OCI-LY1 (cell line): ENCODE measurements around the gene ERCC1.

Experiments
- H2AFZ ChIP-seq: fragments of 200-600 bp; sonication (generic), shearing (Covaris generic); 2 replicates; pipeline ENCODE4 v1.6.0; 2014; ENCODE audit warnings: antibody characterized with exemption, mild to moderate bottlenecking, low read length
- H3F3A ChIP-seq: fragments of 200-600 bp; sonication (generic), shearing (Covaris generic); 2 replicates; pipeline ENCODE4 v1.6.0; 2014; ENCODE audit warnings: mild to moderate bottlenecking, antibody characterized with exemption, low read length, moderate library complexity; ENCODE audit not compliant: insufficient read depth
- H3K27ac ChIP-seq: fragments of 200-600 bp; sonication (generic); 2 replicates; pipeline ENCODE4 v1.5.1; 2014; ENCODE audit warnings: low read length, mixed run types, mild to moderate bottlenecking, low read depth; ENCODE audit not compliant: poor library complexity, severe bottlenecking
- H3K27me3 ChIP-seq: fragments of 200-600 bp; sonication (generic); 2 replicates; pipeline ENCODE4 v1.6.0; 2014; ENCODE audit warnings: antibody characterized with exemption, mild to moderate bottlenecking, low read length, moderate library complexity; ENCODE audit not compliant: insufficient read depth
- H3K36me3 ChIP-seq: fragments of 200-600 bp; sonication (generic); 2 replicates; pipeline ENCODE4 v1.6.1; 2014; ENCODE audit warnings: mild to moderate bottlenecking, antibody characterized with exemption, low read length, moderate library complexity, mixed read lengths; ENCODE audit not compliant: insufficient read depth
- H3K4me1 ChIP-seq: fragments of 200-600 bp; sonication (generic); 2 replicates; pipeline ENCODE4 v1.5.1; 2014; ENCODE audit warnings: mild to moderate bottlenecking, low read length, moderate library complexity; ENCODE audit not compliant: insufficient read depth, severe bottlenecking
- H3K4me2 ChIP-seq: fragments of 200-600 bp; sonication (generic), shearing (Covaris generic); 2 replicates; pipeline ENCODE4 v1.6.1; 2014; ENCODE audit warnings: low read length
- H3K4me3 ChIP-seq: fragments of 200-600 bp; sonication (generic); 2 replicates; pipeline ENCODE4 v1.5.1; 2014; ENCODE audit warnings: low read length, low read depth, mild to moderate bottlenecking, mixed read lengths; ENCODE audit not compliant: poor library complexity, severe bottlenecking
- H3K79me2 ChIP-seq: fragments of 200-600 bp; shearing (Covaris generic); 2 replicates; pipeline ENCODE4 v1.6.1; 2016; ENCODE audit warnings: mixed run types, low read length, mixed read lengths; ENCODE audit not compliant: insufficient read depth
- H3K9ac ChIP-seq: fragments of 200-600 bp; sonication (generic), shearing (Covaris generic); 2 replicates; pipeline ENCODE4 v1.6.1; 2014; ENCODE audit warnings: mild to moderate bottlenecking, low read length, mixed read lengths
- H3K9me2 ChIP-seq: fragments of 200-600 bp; sonication (generic), shearing (Covaris generic); 2 replicates; pipeline ENCODE4 v1.6.1; 2014; ENCODE audit warnings: low read depth, mild to moderate bottlenecking, low read length, mixed read lengths
- H3K9me3 ChIP-seq: fragments of 200-600 bp; shearing (Covaris generic); 2 replicates; pipeline ENCODE4 v1.6.1; 2014; ENCODE audit warnings: low read length, mixed read lengths
- H4K20me1 ChIP-seq: fragments of 200-600 bp; sonication (generic), shearing (Covaris generic); 2 replicates; pipeline ENCODE4 v1.6.0; 2016; ENCODE audit warnings: mild to moderate bottlenecking, low read length; ENCODE audit not compliant: insufficient read depth
- EZH2 ChIP-seq: fragments of 200-600 bp; sonication (generic), shearing (Covaris generic); IDR thresholded peaks from 2 replicates; pipeline ENCODE4 v1.8.0; 2017; ENCODE audit warnings: borderline replicate concordance, mixed run types, mild to moderate bottlenecking, antibody characterized with exemption, low read length, moderate library complexity, mixed read lengths
- TF ChIP-seq, protein P1 (sequence below): fragments of 200-600 bp; sonication (generic), shearing (Covaris generic); IDR thresholded peaks from 2 replicates; pipeline ENCODE4 v1.5.1; 2017; ENCODE audit warnings: mild to moderate bottlenecking, antibody characterized with exemption, low read length, moderate library complexity, mixed read lengths

Gene ERCC1

DNA sequence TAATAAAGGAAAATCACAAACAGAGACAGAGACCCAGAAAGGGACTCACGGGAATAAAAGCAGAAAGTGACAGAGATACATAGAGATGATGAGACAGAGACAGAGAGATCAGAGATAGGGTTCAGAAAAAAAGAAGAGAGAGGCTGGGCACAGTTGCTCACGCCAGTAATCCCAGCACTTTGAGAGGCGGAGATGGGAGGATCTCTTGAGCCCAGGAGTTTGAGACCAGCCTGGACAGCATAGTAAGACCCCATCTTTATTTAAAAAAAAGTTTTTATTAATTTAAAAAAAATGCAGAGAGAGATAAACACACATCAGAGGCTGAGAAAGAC is 24.7 kb upstream of the ERCC1 start:
- no peaks in the 10 kb centered on the region; the same call in 1 of the 2 replicates for H3F3A ChIP-seq
- H3K27ac ChIP-seq = no peak overlapping the region
- H3K4me1 ChIP-seq = peaks cover 45% of the 10 kb centered on the region
- H3K9ac ChIP-seq = no peak overlapping the region
- TF ChIP-seq, protein P1, sequence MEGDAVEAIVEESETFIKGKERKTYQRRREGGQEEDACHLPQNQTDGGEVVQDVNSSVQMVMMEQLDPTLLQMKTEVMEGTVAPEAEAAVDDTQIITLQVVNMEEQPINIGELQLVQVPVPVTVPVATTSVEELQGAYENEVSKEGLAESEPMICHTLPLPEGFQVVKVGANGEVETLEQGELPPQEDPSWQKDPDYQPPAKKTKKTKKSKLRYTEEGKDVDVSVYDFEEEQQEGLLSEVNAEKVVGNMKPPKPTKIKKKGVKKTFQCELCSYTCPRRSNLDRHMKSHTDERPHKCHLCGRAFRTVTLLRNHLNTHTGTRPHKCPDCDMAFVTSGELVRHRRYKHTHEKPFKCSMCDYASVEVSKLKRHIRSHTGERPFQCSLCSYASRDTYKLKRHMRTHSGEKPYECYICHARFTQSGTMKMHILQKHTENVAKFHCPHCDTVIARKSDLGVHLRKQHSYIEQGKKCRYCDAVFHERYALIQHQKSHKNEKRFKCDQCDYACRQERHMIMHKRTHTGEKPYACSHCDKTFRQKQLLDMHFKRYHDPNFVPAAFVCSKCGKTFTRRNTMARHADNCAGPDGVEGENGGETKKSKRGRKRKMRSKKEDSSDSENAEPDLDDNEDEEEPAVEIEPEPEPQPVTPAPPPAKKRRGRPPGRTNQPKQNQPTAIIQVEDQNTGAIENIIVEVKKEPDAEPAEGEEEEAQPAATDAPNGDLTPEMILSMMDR = no peak
- TF ChIP-seq EZH2 = no peak
- H4K20me1 ChIP-seq = no peaks in the 10 kb centered on the region
- H3K9me3 ChIP-seq = no peaks in the 10 kb centered on the region
- no peaks in the 10 kb centered on the region for H3K36me3 ChIP-seq
- H3K27me3 ChIP-seq = no peaks in the 10 kb centered on the region
- no peak overlapping the region for H2AFZ ChIP-seq
- H3K4me3 ChIP-seq = no peak overlapping the region
- H3K4me2 ChIP-seq = no peak overlapping the region
- H3K79me2 ChIP-seq = no peaks in the 10 kb centered on the region
- no peaks in the 10 kb centered on the region for H3K9me2 ChIP-seq

DNA sequence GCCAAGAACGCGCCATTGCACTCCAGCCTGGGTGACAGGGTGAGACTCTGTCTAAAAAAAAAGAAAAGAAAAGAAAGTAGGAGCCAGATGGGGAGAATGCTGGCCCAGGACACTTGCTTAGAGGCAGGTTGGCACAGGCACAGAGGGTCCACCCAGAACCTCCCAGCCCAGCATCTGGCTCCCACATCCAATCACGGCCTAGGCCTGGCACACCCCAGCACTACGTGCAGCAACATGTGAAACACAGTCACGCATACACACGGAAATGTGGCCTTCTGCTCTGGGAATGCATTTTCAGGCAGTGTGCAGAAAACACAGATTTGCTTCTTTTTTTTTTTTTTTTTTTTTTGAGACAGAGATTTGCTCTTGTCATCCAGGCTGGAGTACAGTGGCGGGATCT is 23.2 kb upstream of the ERCC1 start:
- Histone ChIP-seq H3K4me3 (no peak overlapping the region), H3K36me3 (no peaks in the 10 kb centered on the region), H3K4me1 (peaks cover 50% of the 10 kb centered on the region), H3K79me2 (no peaks in the 10 kb centered on the region), H2AFZ (no peak overlapping the region), H3K9ac (no peak overlapping the region), H3K9me3 (no peaks in the 10 kb centered on the region), H3K27me3 (no peaks in the 10 kb centered on the region), H4K20me1 (no peaks in the 10 kb centered on the region), H3K4me2 (no peak overlapping the region), H3K9me2 (no peaks in the 10 kb centered on the region), H3F3A (no peaks in the 10 kb centered on the region; the same call in 1 of the 2 replicates), H3K27ac (no peak overlapping the region)
- no peak for TF ChIP-seq EZH2
- TF ChIP-seq, protein P1 = no peak

DNA sequence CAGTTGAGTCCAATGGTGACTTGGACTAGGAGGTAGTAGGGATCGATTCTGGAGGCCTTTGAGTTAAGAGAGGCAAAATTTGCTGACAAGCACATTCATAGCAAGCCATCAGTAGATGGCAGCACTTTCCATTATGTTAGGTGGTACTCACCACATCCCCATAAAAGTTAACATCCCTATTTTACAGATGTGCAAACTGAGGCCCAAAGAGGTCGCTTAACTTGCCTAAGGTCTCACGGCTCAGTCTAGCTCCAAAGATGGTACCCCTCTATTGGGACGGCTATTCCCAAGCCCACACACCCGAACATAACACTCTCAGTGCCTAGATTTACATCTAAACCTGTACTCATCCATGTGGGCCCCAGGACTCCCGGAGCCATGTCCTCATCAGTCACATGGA is 22.6 kb upstream of the ERCC1 start:
- Histone ChIP-seq H3K4me3 (no peak overlapping the region), H3K4me2 (no peak overlapping the region), H3K9ac (no peak overlapping the region), H2AFZ (no peak overlapping the region), H3K36me3 (no peaks in the 10 kb centered on the region), H4K20me1 (no peaks in the 10 kb centered on the region), H3K27me3 (no peaks in the 10 kb centered on the region), H3K9me2 (no peaks in the 10 kb centered on the region), H3K27ac (no peak overlapping the region), H3F3A (no peaks in the 10 kb centered on the region), H3K4me1 (peaks cover 43% of the 10 kb centered on the region), H3K79me2 (no peaks in the 10 kb centered on the region), H3K9me3 (no peaks in the 10 kb centered on the region)
- TF ChIP-seq, protein P1 = peak; percentile 64
- no peak for TF ChIP-seq EZH2
